GM23338 (cell line): ENCODE measurements around the gene WIPF3.

ENCODE experiments used
- CTCF ChIP-seq, 2 experiments: fragments of 200-600 bp in 1 of 2; sonication (generic) in 1 of 2; conservative IDR thresholded peaks; 2 replicates each; pipeline versions ENCODE4 v1.5.1 to v1.6.1; 2016 to 2017; ENCODE audit warnings: antibody characterized with exemption in 2 of 2, low read depth in 2 of 2, mild to moderate bottlenecking in 2 of 2, moderate library complexity in 1 of 2
- EZH2 ChIP-seq: fragments of 200-600 bp; sonication (generic); IDR thresholded peaks from one replicate; pipeline ENCODE4 v1.8.0; 2017; ENCODE audit warnings: antibody characterized with exemption, mild to moderate bottlenecking, low read depth; ENCODE audit not compliant: unreplicated experiment
- ZNF331 ChIP-seq: fragments of 250-450 bp; sonication (Bioruptor Pico); IDR thresholded peaks from 2 replicates; pipeline ENCODE4 v1.5.0; 2020; ENCODE audit warnings: low read depth, mild to moderate bottlenecking, moderate library complexity

GRCh38 chr7:29951206-29951605 is 144.9 kb downstream of the WIPF3 start:
- TF ChIP-seq CTCF (conservative IDR thresholded peaks at IDR 0.05; ENCODE audit: low read depth in 2 of 2) (no peak), EZH2 (no peak), ZNF331 (no peak)
